GM18861 (cell line): ENCODE results near the gene KLHDC9.
A peak's percentile ranks its signal among the peaks of the same experiment; 100 is the strongest.

Experiments used
- ATAC-seq: cut with Tn5 transposase; IDR thresholded peaks from one replicate; pipeline ENCODE4 v1.9.1; 2021; ENCODE audit not compliant: unreplicated experiment

KLHDC9 gene

GRCh38 chr1:161131523-161132409 is 33.6 kb downstream of the KLHDC9 start:
- ATAC-seq, result no peak

- peak; percentile 96 for ATAC-seq
Measured at GRCh38 chr1:161132410-161133219, 34.5 kb downstream of the KLHDC9 start, which contains the start of gene DEDD. TSS of gene DEDD (minus strand) at chr1:161132667. CDS start at chr1:161124462, 8,205 bp downstream.

- ATAC-seq, result no peak
Measured at GRCh38 chr1:161133220-161133740, 35.1 kb downstream of the KLHDC9 start.

- no peak for ATAC-seq
Measured at GRCh38 chr1:161137881-161138280, 39.7 kb downstream of the KLHDC9 start.

- ATAC-seq, result no peak
Measured at GRCh38 chr1:161138431-161138830, 40.3 kb downstream of the KLHDC9 start.

- no peak for ATAC-seq
Measured at GRCh38 chr1:161139766-161140165, 41.6 kb downstream of the KLHDC9 start.

GRCh38 chr1:161140755-161141400 is 42.7 kb downstream of the KLHDC9 start:
- no peak for ATAC-seq

GRCh38 chr1:161145832-161146231 is 47.7 kb downstream of the KLHDC9 start:
- ATAC-seq, result no peak
